Measurements from ENCODE around the gene MDP1. TPM values are rescaled to one million over a fixed set of nuclear protein-coding genes. Genes with fewer than 3 reads are reported as not detected.

Gene MDP1
- 22.6 to 33.8 TPM (median 29.9 TPM) in 5 replicates for total RNA-seq (2022; extraction: Qiagen RNA extraction; ENCODE audit: low read depth)

GRCh38 chr14:24215495-24216344, at the start of gene MDP1:
Gene MDP1, minus strand, starts transcription at chr14:24216066. Its CDS starts 111 bp downstream, at chr14:24215955.

GRCh38 chr14:24262821-24263733, 47.2 kb upstream of the MDP1 start, which contains the start of gene TGM1:
Gene TGM1, minus strand, starts transcription at chr14:24263177. Its CDS starts 825 bp downstream, at chr14:24262352.

GRCh38 chr14:24232645-24233537, 17.0 kb upstream of the MDP1 start, which contains the start of gene GMPR2:
Gene GMPR2, plus strand, starts transcription at chr14:24232929. Its CDS starts 325 bp downstream, at chr14:24233254.

GRCh38 chr14:24232121-24232644, 16.3 kb upstream of the MDP1 start, which contains the start of gene NEDD8:
Gene NEDD8, minus strand, starts transcription at chr14:24232367. Its CDS starts 100 bp downstream, at chr14:24232267.

GRCh38 chr14:24212924-24213865, 2.7 kb downstream of the MDP1 start, which contains the start of gene CHMP4A:
Gene CHMP4A, minus strand, starts transcription at chr14:24213488. Its CDS starts 49 bp downstream, at chr14:24213439.

GRCh38 chr14:24195186-24196070, 20.4 kb downstream of the MDP1 start, which contains the start of gene TM9SF1:
Gene TM9SF1, minus strand, starts transcription at chr14:24195441. Its CDS starts 422 bp downstream, at chr14:24195019.

GRCh38 chr14:24188251-24189058, 27.4 kb downstream of the MDP1 start, which contains the start of gene IPO4:
Gene IPO4, minus strand, starts transcription at chr14:24188816. Its CDS starts 29 bp downstream, at chr14:24188787.

GRCh38 chr14:24171422-24172260, 44.2 kb downstream of the MDP1 start, which contains the start of gene REC8:
Gene REC8, plus strand, starts transcription at chr14:24172080. Its CDS starts 473 bp downstream, at chr14:24172553.

Other genes with a start within 250 kb of the MDP1 start
- gene DHRS4L2, start 227.1 kb downstream of the MDP1 start, total RNA-seq (2022; extraction: Qiagen RNA extraction; ENCODE audit: low read depth) = 23.2 to 36.3 TPM (median 32.1 TPM) in 5 replicates
- 0.22 to 0.74 TPM (median 0.60 TPM) in 5 replicates for gene CARMIL3, start 164.1 kb downstream of the MDP1 start, total RNA-seq (2022; extraction: Qiagen RNA extraction; ENCODE audit: low read depth)
- gene CPNE6, start 144.5 kb downstream of the MDP1 start, total RNA-seq (2022; extraction: Qiagen RNA extraction; ENCODE audit: low read depth) = not detected in 5 replicates
- 13.5 to 21.1 TPM (median 19.2 TPM) in 5 replicates for gene PCK2, start 121.8 kb downstream of the MDP1 start, total RNA-seq (2022; extraction: Qiagen RNA extraction; ENCODE audit: low read depth)
- 19.4 to 22.4 TPM (median 21.7 TPM) in 5 replicates for gene DCAF11, start 101.3 kb downstream of the MDP1 start, total RNA-seq (2022; extraction: Qiagen RNA extraction; ENCODE audit: low read depth)
- gene NRL, start 101.1 kb downstream of the MDP1 start, total RNA-seq (2022; extraction: Qiagen RNA extraction; ENCODE audit: low read depth) = 0.53 to 0.97 TPM (median 0.65 TPM) in 5 replicates
- gene FITM1, start 85.4 kb downstream of the MDP1 start, total RNA-seq (2022; extraction: Qiagen RNA extraction; ENCODE audit: low read depth) = not detected in 5 replicates
- gene PSME1, start 79.9 kb downstream of the MDP1 start, total RNA-seq (2022; extraction: Qiagen RNA extraction; ENCODE audit: low read depth) = 149 to 185 TPM (median 165 TPM) in 5 replicates
- gene EMC9, start 74.5 kb downstream of the MDP1 start, total RNA-seq (2022; extraction: Qiagen RNA extraction; ENCODE audit: low read depth) = 37.8 to 64.0 TPM (median 62.7 TPM) in 5 replicates
- gene PSME2, start 69.5 kb downstream of the MDP1 start, total RNA-seq (2022; extraction: Qiagen RNA extraction; ENCODE audit: low read depth) = 149 to 205 TPM (median 163 TPM) in 5 replicates
- gene RNF31, start 68.6 kb downstream of the MDP1 start, total RNA-seq (2022; extraction: Qiagen RNA extraction; ENCODE audit: low read depth) = 14.7 to 35.4 TPM (median 31.7 TPM) in 5 replicates
- gene IRF9, start 54.8 kb downstream of the MDP1 start, total RNA-seq (2022; extraction: Qiagen RNA extraction; ENCODE audit: low read depth) = 15.5 to 24.9 TPM (median 19.7 TPM) in 5 replicates
- 2.6 to 6.5 TPM (median 4.6 TPM) in 5 replicates for gene REC8, start 44.0 kb downstream of the MDP1 start, total RNA-seq (2022; extraction: Qiagen RNA extraction; ENCODE audit: low read depth)
- 51.4 to 91.8 TPM (median 77.1 TPM) in 5 replicates for gene IPO4, start 27.2 kb downstream of the MDP1 start, total RNA-seq (2022; extraction: Qiagen RNA extraction; ENCODE audit: low read depth)
- gene TM9SF1, start 20.6 kb downstream of the MDP1 start, total RNA-seq (2022; extraction: Qiagen RNA extraction; ENCODE audit: low read depth) = 48.0 to 74.0 TPM (median 66.9 TPM) in 5 replicates
- not detected in 5 replicates for gene TSSK4, start 10.4 kb downstream of the MDP1 start, total RNA-seq (2022; extraction: Qiagen RNA extraction; ENCODE audit: low read depth)
- 76.7 to 107 TPM (median 84.4 TPM) in 5 replicates for gene CHMP4A, start 2.6 kb downstream of the MDP1 start, total RNA-seq (2022; extraction: Qiagen RNA extraction; ENCODE audit: low read depth)
- gene NEDD8, start 16.3 kb upstream of the MDP1 start, total RNA-seq (2022; extraction: Qiagen RNA extraction; ENCODE audit: low read depth) = 456 to 538 TPM (median 471 TPM) in 5 replicates
- 53.6 to 67.0 TPM (median 57.2 TPM) in 5 replicates for gene GMPR2, start 16.9 kb upstream of the MDP1 start, total RNA-seq (2022; extraction: Qiagen RNA extraction; ENCODE audit: low read depth)
- 31.9 to 41.7 TPM (median 36.3 TPM) in 5 replicates for gene TINF2, start 26.6 kb upstream of the MDP1 start, total RNA-seq (2022; extraction: Qiagen RNA extraction; ENCODE audit: low read depth)
- 0.72 to 1.3 TPM (median 0.74 TPM) in 5 replicates for gene TGM1, start 47.1 kb upstream of the MDP1 start, total RNA-seq (2022; extraction: Qiagen RNA extraction; ENCODE audit: low read depth)
- 13.7 to 19.6 TPM (median 18.4 TPM) in 5 replicates for gene RABGGTA, start 55.5 kb upstream of the MDP1 start, total RNA-seq (2022; extraction: Qiagen RNA extraction; ENCODE audit: low read depth)
- 9.5 to 15.2 TPM (median 13.7 TPM) in 5 replicates for gene DHRS1, start 83.7 kb upstream of the MDP1 start, total RNA-seq (2022; extraction: Qiagen RNA extraction; ENCODE audit: low read depth)
- 11.6 to 19.3 TPM (median 18.7 TPM) in 5 replicates for gene NOP9, start 83.8 kb upstream of the MDP1 start, total RNA-seq (2022; extraction: Qiagen RNA extraction; ENCODE audit: low read depth)
- gene CIDEB, start 91.9 kb upstream of the MDP1 start, total RNA-seq (2022; extraction: Qiagen RNA extraction; ENCODE audit: low read depth) = 0.12 to 0.21 TPM (median 0.18 TPM) in 4 of 5 replicates, not detected in the other
- gene LTB4R2, start 94.1 kb upstream of the MDP1 start, total RNA-seq (2022; extraction: Qiagen RNA extraction; ENCODE audit: low read depth) = 2.0 to 6.3 TPM (median 5.6 TPM) in 5 replicates
- gene LTB4R, start 95.4 kb upstream of the MDP1 start, total RNA-seq (2022; extraction: Qiagen RNA extraction; ENCODE audit: low read depth) = 3.2 to 6.8 TPM (median 5.9 TPM) in 5 replicates
- gene ADCY4, start 119.0 kb upstream of the MDP1 start, total RNA-seq (2022; extraction: Qiagen RNA extraction; ENCODE audit: low read depth) = 0.21 TPM in 1 of 5 replicates, not detected in the others
- gene RIPK3, start 123.9 kb upstream of the MDP1 start, total RNA-seq (2022; extraction: Qiagen RNA extraction; ENCODE audit: low read depth) = not detected in 5 replicates
- gene NFATC4, start 152.1 kb upstream of the MDP1 start, total RNA-seq (2022; extraction: Qiagen RNA extraction; ENCODE audit: low read depth) = 0.15 to 0.36 TPM (median 0.25 TPM) in 4 of 5 replicates, not detected in the other
- gene NYNRIN, start 182.9 kb upstream of the MDP1 start, total RNA-seq (2022; extraction: Qiagen RNA extraction; ENCODE audit: low read depth) = 0.25 to 0.57 TPM (median 0.27 TPM) in 5 replicates
- 0.59 to 2.1 TPM (median 1.1 TPM) in 5 replicates for gene CBLN3, start 213.6 kb upstream of the MDP1 start, total RNA-seq (2022; extraction: Qiagen RNA extraction; ENCODE audit: low read depth)
- 19.8 to 31.7 TPM (median 27.3 TPM) in 5 replicates for gene KHNYN, start 213.9 kb upstream of the MDP1 start, total RNA-seq (2022; extraction: Qiagen RNA extraction; ENCODE audit: low read depth)
- 33.1 to 53.2 TPM (median 49.6 TPM) in 5 replicates for gene SDR39U1, start 226.7 kb upstream of the MDP1 start, total RNA-seq (2022; extraction: Qiagen RNA extraction; ENCODE audit: low read depth)

Data from A549 treated with ZK216348 at 1 μM for 4 hours (cell line).